Progenitor cell of endocrine pancreas (in vitro differentiated cells): Measurements from ENCODE around the gene COMP. TPM values are rescaled to one million over a fixed set of nuclear protein-coding genes. Genes with fewer than 3 reads are reported as not detected.
A peak's percentile ranks its signal among the peaks of the same experiment; 100 is the strongest.

Experiments used
- DNase-seq: peaks from one replicate; pipeline ENCODE4 v3.0.0; 2021; ENCODE audit warnings: low spot score; ENCODE audit not compliant: unreplicated experiment
- H3K27ac Mint-ChIP-seq: 2 replicates; pipeline ENCODE4 v1.8.0; 2021; ENCODE audit warnings: mild to moderate bottlenecking, moderate library complexity, mixed read lengths
- H3K27me3 Mint-ChIP-seq: 2 replicates; pipeline ENCODE4 v1.8.0; 2021; ENCODE audit warnings: mixed read lengths
- H3K36me3 Mint-ChIP-seq: 2 replicates; pipeline ENCODE4 v1.8.0; 2022; ENCODE audit warnings: mixed read lengths; ENCODE audit not compliant: insufficient read depth
- H3K4me1 Mint-ChIP-seq: 2 replicates; pipeline ENCODE4 v1.8.0; 2021; ENCODE audit warnings: low read depth, mixed read lengths
- H3K4me3 Mint-ChIP-seq: 2 replicates; pipeline ENCODE4 v1.8.0; 2021; ENCODE audit warnings: low read depth, mild to moderate bottlenecking, moderate library complexity, mixed read lengths
- H3K9me3 Mint-ChIP-seq: 2 replicates; pipeline ENCODE4 v1.8.0; 2021; ENCODE audit warnings: low read depth, mixed read lengths
- total RNA-seq: library from RNA; stranded (reverse); gene quantifications from 2 replicates; pipeline ENCODE4 v1.2.1, GENCODE V29; 2021
- TF ChIP-seq, protein P1 (sequence below): fragments of 200-600 bp; sonication (generic); IDR thresholded peaks from one replicate; pipeline ENCODE4 v1.5.0; 2021; ENCODE audit warnings: antibody characterized with exemption, mild to moderate bottlenecking; ENCODE audit not compliant: unreplicated experiment

COMP gene
- total RNA-seq, 1 donor from 2014 or later: 0.24 TPM

DNA sequence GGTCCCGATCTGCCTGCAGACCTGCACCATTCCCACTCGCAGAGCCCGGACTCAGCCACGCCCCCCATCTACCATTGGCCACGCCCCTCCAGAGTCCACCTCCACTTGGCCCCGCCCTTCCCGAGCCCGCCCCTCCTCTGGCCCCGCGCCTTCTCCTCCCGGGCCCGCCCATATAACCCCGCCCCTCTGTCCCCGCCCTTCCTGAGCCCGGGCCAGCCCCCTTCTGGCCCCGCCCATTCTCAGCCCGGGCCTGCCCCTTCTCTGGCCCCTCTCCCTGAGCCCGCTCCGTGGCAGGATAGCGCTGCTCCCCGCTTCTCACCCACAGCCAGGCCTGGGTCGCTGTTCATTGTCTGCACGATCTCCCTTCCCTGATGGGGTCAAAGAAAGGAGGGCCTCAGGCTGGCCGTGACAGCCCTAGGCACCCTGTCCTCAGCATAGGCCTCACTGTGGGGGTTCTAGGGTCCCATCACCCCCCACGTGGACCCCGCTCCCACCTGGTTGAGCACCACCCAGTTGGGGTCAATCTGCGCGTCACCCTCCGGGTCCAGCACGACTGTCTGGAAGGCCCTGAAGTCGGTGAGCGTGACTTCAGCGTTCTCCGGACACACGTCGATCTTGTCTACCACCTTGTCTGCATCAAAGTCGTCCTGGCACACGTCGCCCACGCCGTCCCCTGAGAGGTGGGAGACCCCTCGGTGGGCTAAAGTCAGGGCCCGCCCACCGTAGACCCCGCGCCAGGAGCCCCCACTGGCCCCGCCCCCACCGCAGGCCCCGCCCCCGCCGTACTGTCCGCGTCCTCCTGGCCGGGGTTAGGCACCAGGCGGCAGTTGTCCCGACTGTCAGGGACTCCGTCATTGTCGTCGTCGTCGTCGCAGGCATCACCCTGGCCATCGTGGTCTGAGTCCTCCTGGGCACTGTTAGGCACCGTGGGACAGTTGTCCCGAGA lies 5.7 kb downstream of the COMP start:
- Mint-ChIP-seq H3K36me3 (no peaks in the 10 kb centered on the region), H3K27me3 (peaks cover 57% of the 10 kb centered on the region), H3K27ac (no peak overlapping the region), H3K4me3 (no peak overlapping the region), H3K4me1 (peaks cover 7% of the 10 kb centered on the region), H3K9me3 (no peaks in the 10 kb centered on the region)
- TF ChIP-seq, protein P1, sequence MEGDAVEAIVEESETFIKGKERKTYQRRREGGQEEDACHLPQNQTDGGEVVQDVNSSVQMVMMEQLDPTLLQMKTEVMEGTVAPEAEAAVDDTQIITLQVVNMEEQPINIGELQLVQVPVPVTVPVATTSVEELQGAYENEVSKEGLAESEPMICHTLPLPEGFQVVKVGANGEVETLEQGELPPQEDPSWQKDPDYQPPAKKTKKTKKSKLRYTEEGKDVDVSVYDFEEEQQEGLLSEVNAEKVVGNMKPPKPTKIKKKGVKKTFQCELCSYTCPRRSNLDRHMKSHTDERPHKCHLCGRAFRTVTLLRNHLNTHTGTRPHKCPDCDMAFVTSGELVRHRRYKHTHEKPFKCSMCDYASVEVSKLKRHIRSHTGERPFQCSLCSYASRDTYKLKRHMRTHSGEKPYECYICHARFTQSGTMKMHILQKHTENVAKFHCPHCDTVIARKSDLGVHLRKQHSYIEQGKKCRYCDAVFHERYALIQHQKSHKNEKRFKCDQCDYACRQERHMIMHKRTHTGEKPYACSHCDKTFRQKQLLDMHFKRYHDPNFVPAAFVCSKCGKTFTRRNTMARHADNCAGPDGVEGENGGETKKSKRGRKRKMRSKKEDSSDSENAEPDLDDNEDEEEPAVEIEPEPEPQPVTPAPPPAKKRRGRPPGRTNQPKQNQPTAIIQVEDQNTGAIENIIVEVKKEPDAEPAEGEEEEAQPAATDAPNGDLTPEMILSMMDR: no peak
- DNase-seq: peak; percentile 67

- Mint-ChIP-seq H3K27me3 (peaks cover 51% of the 10 kb centered on the region), H3K9me3 (no peaks in the 10 kb centered on the region), H3K4me3 (no peak overlapping the region), H3K36me3 (no peaks in the 10 kb centered on the region), H3K4me1 (peaks cover 4% of the 10 kb centered on the region), H3K27ac (no peak overlapping the region)
- TF ChIP-seq, protein P1: no peak
- no peak for DNase-seq
Observed at GRCh38 chr19:18784786-18785120, 6.4 kb downstream of the COMP start.

DNA sequence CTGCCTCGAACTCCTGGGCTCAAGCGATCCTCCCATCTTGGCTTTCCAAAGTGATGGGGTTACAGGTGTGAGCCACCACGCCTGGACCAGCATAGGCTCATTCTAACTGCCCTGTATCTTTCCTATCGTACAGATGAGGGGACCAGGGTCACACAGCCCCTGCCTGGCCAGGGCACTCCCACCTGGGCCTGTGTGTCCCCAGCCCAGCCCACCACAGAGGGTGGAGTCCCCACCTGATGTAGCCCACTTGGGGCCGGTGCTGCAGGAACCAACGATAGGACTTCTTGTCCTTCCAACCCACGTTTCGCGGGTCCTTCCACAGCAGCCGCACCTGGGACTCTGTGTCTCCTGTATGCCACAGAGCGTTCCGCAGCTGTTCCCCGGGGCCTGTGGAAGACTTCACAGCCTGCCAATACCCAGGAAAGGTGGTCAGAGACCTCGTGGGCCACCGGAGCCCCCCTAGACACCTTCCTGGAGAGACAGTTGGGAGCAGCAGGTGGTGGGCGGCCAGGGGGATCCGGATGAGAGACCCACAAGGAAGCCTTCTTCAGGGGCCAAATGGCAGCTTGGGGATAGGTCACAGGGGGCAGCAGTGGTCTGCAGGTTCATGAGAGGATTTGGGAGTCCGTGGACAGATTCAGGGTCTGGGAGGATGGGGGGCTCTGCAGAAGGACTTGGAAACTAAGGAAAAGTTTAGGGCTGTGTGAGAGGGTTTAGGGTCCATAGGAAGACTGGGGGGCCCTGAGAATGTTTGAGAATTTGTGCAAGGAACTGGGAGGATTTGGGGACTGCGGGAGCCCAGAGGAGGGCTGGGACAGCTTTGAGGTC lies 6.9 kb downstream of the COMP start:
- no peak overlapping the region for H3K4me3 Mint-ChIP-seq
- no peaks in the 10 kb centered on the region for H3K9me3 Mint-ChIP-seq
- DNase-seq: no peak
- peaks cover 2% of the 10 kb centered on the region for H3K4me1 Mint-ChIP-seq
- peaks cover 47% of the 10 kb centered on the region for H3K27me3 Mint-ChIP-seq
- H3K36me3 Mint-ChIP-seq: no peaks in the 10 kb centered on the region
- TF ChIP-seq, protein P1: no peak
- no peak overlapping the region for H3K27ac Mint-ChIP-seq

DNA sequence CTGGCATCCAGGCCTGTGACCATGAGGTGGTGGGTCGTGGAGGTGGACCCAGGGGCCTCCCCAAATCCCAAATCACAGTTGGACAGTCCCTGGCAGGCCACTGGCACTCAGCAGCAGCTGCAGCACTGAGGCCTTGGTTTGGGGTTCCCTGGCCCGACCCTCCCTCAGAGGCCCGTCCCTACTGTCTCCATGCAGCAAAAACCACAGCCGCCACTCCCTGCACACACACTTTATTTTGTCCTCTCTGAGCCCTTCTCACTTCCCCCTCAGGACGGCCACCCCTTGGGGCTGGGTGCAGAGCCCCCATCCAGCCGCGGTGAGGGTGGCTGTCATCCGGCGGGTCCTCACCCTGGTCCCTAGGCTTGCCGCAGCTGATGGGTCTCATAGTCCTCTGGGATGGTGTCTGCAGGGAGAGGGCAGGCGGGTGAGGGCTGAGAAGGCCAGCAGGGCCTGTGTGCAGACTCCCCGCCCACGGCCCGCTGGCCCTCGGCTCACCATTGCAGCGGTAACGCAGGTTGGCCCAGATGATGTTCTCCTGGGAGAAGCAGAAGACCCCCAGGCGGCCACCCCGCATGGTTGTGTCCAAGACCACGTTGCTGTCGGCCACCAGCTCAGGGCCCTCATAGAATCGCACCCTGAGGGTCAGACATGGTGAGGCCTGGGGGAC lies 8.4 kb downstream of the COMP start:
- DNase-seq: no peak
- Mint-ChIP-seq H3K27me3 (peaks cover 43% of the 10 kb centered on the region), H3K36me3 (no peaks in the 10 kb centered on the region), H3K4me1 (peaks cover 2% of the 10 kb centered on the region), H3K27ac (no peak overlapping the region), H3K9me3 (no peaks in the 10 kb centered on the region), H3K4me3 (no peak overlapping the region)
- TF ChIP-seq, protein P1: no peak
